HG03196 (cell line): Measurements from ENCODE around the gene IMMP2L.
A peak's percentile ranks its signal among the peaks of the same experiment; 100 is the strongest.

Experiments
- ATAC-seq: cut with Tn5 transposase; IDR thresholded peaks from one replicate; pipeline ENCODE4 v1.9.1; 2021; ENCODE audit not compliant: unreplicated experiment

Gene IMMP2L

GRCh38 chr7:111173528-111173927 lies 388.8 kb downstream of the IMMP2L start:
- ATAC-seq: no peak

GRCh38 chr7:111172564-111173257 lies 389.6 kb downstream of the IMMP2L start:
- no peak for ATAC-seq

- no peak for ATAC-seq
These were observed 394.1 kb downstream of the IMMP2L start for GRCh38 chr7:111168182-111168581.

GRCh38 chr7:111164442-111164841 lies 397.9 kb downstream of the IMMP2L start:
- ATAC-seq: no peak

GRCh38 chr7:111162692-111163091 lies 399.6 kb downstream of the IMMP2L start:
- no peak for ATAC-seq

- ATAC-seq: no peak
These were observed 402.0 kb downstream of the IMMP2L start for GRCh38 chr7:111160297-111160696.

GRCh38 chr7:111159426-111159825 lies 402.9 kb downstream of the IMMP2L start:
- no peak for ATAC-seq

- ATAC-seq: no peak
These were observed 411.6 kb downstream of the IMMP2L start for GRCh38 chr7:111150709-111151108.

- peak; percentile 65 for ATAC-seq
These were observed 414.4 kb downstream of the IMMP2L start for GRCh38 chr7:111147708-111148533.

GRCh38 chr7:111146136-111146535 lies 416.2 kb downstream of the IMMP2L start:
- no peak for ATAC-seq

- ATAC-seq: no peak
These were observed 416.8 kb downstream of the IMMP2L start for GRCh38 chr7:111145472-111145871.

GRCh38 chr7:111140091-111140865 lies 422.0 kb downstream of the IMMP2L start:
- no peak for ATAC-seq

GRCh38 chr7:111138586-111138985 lies 423.7 kb downstream of the IMMP2L start:
- ATAC-seq: no peak

GRCh38 chr7:111138193-111138569 lies 424.1 kb downstream of the IMMP2L start:
- ATAC-seq: peak; percentile 99

GRCh38 chr7:111137296-111138192 lies 424.7 kb downstream of the IMMP2L start:
- ATAC-seq: peak; percentile 74

GRCh38 chr7:111132833-111133232 lies 429.5 kb downstream of the IMMP2L start:
- no peak for ATAC-seq

GRCh38 chr7:111129435-111129834 lies 432.9 kb downstream of the IMMP2L start:
- ATAC-seq: no peak

- no peak for ATAC-seq
These were observed 435.3 kb downstream of the IMMP2L start for GRCh38 chr7:111126987-111127386.

- no peak for ATAC-seq
These were observed 446.3 kb downstream of the IMMP2L start for GRCh38 chr7:111115966-111116365.

GRCh38 chr7:111113263-111114017 lies 448.9 kb downstream of the IMMP2L start:
- no peak for ATAC-seq
